Chondrocyte (in vitro differentiated cells): ENCODE measurements around the gene LRMDA. TPM values are rescaled to one million over a fixed set of nuclear protein-coding genes. Genes with fewer than 3 reads are reported as not detected.

Source experiments
- DNase-seq: peaks from one replicate; pipeline ENCODE4 v3.0.0; 2021; ENCODE audit warnings: mixed read lengths, low spot score
- H3K27ac Mint-ChIP-seq: one replicate; pipeline ENCODE4 v1.8.0; 2021; ENCODE audit warnings: mild to moderate bottlenecking, moderate library complexity, mixed read lengths; ENCODE audit not compliant: unreplicated experiment
- H3K27me3 Mint-ChIP-seq: 2 replicates; pipeline ENCODE4 v1.8.0; 2021; ENCODE audit warnings: low read depth, mixed read lengths
- H3K36me3 Mint-ChIP-seq: 2 replicates; pipeline ENCODE4 v1.8.0; 2021; ENCODE audit warnings: low read depth, mixed read lengths
- H3K4me1 Mint-ChIP-seq: 2 replicates; pipeline ENCODE4 v1.8.0; 2021; ENCODE audit warnings: low read depth, mild to moderate bottlenecking, mixed read lengths
- H3K4me3 Mint-ChIP-seq: one replicate; pipeline ENCODE4 v1.8.0; 2021; ENCODE audit warnings: mild to moderate bottlenecking, moderate library complexity, mixed read lengths; ENCODE audit not compliant: unreplicated experiment
- H3K9me3 Mint-ChIP-seq: 2 replicates; pipeline ENCODE4 v1.8.0; 2021; ENCODE audit warnings: low read depth, mixed read lengths
- CTCF ChIP-seq: fragments of 200-600 bp; sonication (generic); IDR thresholded peaks from 2 replicates; pipeline ENCODE4 v1.5.0; 2021; ENCODE audit warnings: antibody characterized with exemption, mild to moderate bottlenecking, moderate library complexity
- total RNA-seq: library from RNA; stranded (reverse); gene quantifications from 3 replicates; pipeline ENCODE4 v1.2.1, GENCODE V29; 2021

LRMDA gene
- total RNA-seq, 1 donor from 2014 or later = 2.8 TPM

- no peak overlapping the region for H3K4me3 Mint-ChIP-seq
- H3K4me1 Mint-ChIP-seq = no peaks in the 10 kb centered on the region
Measured at GRCh38 chr10:75884808-75885207, 453.4 kb downstream of the LRMDA start.

DNA sequence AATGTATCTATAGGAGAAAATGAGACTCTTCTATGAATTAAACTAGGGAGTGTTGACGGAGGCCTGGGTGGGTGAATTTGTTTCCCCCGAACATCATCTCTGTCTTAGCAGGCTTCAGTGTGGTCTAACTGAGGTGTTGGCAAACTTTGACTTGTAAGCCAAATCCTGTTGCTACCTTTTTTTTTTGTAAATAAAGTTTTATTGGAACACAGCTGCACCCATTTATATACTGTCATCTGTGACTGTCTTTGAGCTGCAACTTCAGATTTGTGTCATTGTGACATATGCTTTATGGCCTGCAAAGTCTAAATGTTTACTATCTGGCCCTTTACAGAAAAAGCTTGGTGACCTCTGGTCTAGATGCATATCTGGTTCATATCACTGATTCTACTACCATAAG lies 455.9 kb downstream of the LRMDA start:
- no peak for DNase-seq
- no peak overlapping the region for H3K4me3 Mint-ChIP-seq
- H3K9me3 Mint-ChIP-seq = no peaks in the 10 kb centered on the region
- no peaks in the 10 kb centered on the region for H3K4me1 Mint-ChIP-seq
- no peak for TF ChIP-seq CTCF
- no peak overlapping the region for H3K27ac Mint-ChIP-seq
- peaks cover 3% of the 10 kb centered on the region for H3K27me3 Mint-ChIP-seq
- no peaks in the 10 kb centered on the region for H3K36me3 Mint-ChIP-seq

More at GRCh38 chr10:75884808-75885207, 453.4 kb downstream of the LRMDA start:
- no peak for DNase-seq
- TF ChIP-seq CTCF = no peak
- Mint-ChIP-seq H3K27ac (no peak overlapping the region), H3K36me3 (no peaks in the 10 kb centered on the region), H3K9me3 (no peaks in the 10 kb centered on the region), H3K27me3 (no peaks in the 10 kb centered on the region)

- no peaks in the 10 kb centered on the region for H3K9me3 Mint-ChIP-seq
- H3K27me3 Mint-ChIP-seq = peaks cover 3% of the 10 kb centered on the region
- no peak for DNase-seq
- TF ChIP-seq CTCF = no peak
- H3K27ac Mint-ChIP-seq = no peak overlapping the region
- no peaks in the 10 kb centered on the region for H3K4me1 Mint-ChIP-seq
- H3K4me3 Mint-ChIP-seq = no peak overlapping the region
- no peaks in the 10 kb centered on the region for H3K36me3 Mint-ChIP-seq
Measured at GRCh38 chr10:75887992-75888680, 456.7 kb downstream of the LRMDA start.

- H3K27me3 Mint-ChIP-seq = peaks cover 3% of the 10 kb centered on the region
- no peaks in the 10 kb centered on the region for H3K36me3 Mint-ChIP-seq
- no peak for TF ChIP-seq CTCF
- no peak for DNase-seq
- no peak overlapping the region for H3K27ac Mint-ChIP-seq
- H3K9me3 Mint-ChIP-seq = no peaks in the 10 kb centered on the region
- no peak overlapping the region for H3K4me3 Mint-ChIP-seq
- no peaks in the 10 kb centered on the region for H3K4me1 Mint-ChIP-seq
Measured at GRCh38 chr10:75889051-75889450, 457.6 kb downstream of the LRMDA start.

DNA sequence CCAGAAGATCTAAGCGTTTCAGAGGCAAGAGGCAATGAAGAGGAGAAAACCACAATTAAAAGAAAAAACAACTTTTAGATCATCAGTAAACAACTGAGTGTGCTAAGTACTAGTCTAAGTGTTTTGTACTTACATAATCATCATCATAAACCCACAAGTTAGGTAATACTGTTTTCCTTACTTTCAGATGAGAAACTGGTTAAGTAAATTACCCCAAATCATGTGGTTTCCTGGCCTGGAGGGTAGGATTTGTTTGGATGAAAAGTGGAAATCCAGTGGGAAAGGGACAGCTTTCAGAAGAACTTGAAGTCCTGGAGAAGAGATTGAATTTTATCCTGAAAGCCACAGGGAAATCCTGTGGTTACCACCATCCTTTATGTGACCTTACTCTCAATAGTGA lies 463.3 kb downstream of the LRMDA start:
- H3K27me3 Mint-ChIP-seq = peaks cover 3% of the 10 kb centered on the region
- H3K9me3 Mint-ChIP-seq = no peaks in the 10 kb centered on the region
- H3K4me1 Mint-ChIP-seq = no peaks in the 10 kb centered on the region
- TF ChIP-seq CTCF = no peak
- H3K36me3 Mint-ChIP-seq = no peaks in the 10 kb centered on the region
- no peak overlapping the region for H3K4me3 Mint-ChIP-seq
- no peak overlapping the region for H3K27ac Mint-ChIP-seq
- no peak for DNase-seq
